Neural crest cell (in vitro differentiated cells): ENCODE data around the gene TOMM70. TPM values are rescaled to one million over a fixed set of nuclear protein-coding genes. Genes with fewer than 3 reads are reported as not detected.

Experiments used
- DNase-seq: peaks from one replicate; pipeline ENCODE4 v3.0.0; 2021; ENCODE audit warnings: low read depth, mixed read lengths, low spot score
- H3K27ac Mint-ChIP-seq: one replicate; pipeline ENCODE4 v1.8.0; 2021; ENCODE audit warnings: mild to moderate bottlenecking, mixed read lengths; ENCODE audit not compliant: unreplicated experiment
- H3K27me3 Mint-ChIP-seq: 2 replicates; pipeline ENCODE4 v1.8.0; 2021; ENCODE audit warnings: low read depth, mild to moderate bottlenecking, mixed read lengths
- H3K36me3 Mint-ChIP-seq: 2 replicates; pipeline ENCODE4 v1.8.0; 2021; ENCODE audit warnings: low read depth, mild to moderate bottlenecking, mixed read lengths
- H3K4me1 Mint-ChIP-seq: 2 replicates; pipeline ENCODE4 v1.8.0; 2021; ENCODE audit warnings: mixed read lengths
- H3K4me3 Mint-ChIP-seq: one replicate; pipeline ENCODE4 v1.8.0; 2021; ENCODE audit warnings: mild to moderate bottlenecking, mixed read lengths
- H3K9me3 Mint-ChIP-seq: 2 replicates; pipeline ENCODE4 v1.8.0; 2021; ENCODE audit warnings: mixed read lengths
- total RNA-seq: library from RNA; stranded (reverse); gene quantifications from 2 replicates; pipeline ENCODE4 v1.2.1, GENCODE V29; 2021
- TF ChIP-seq, protein P1 (sequence below): fragments of 200-600 bp; sonication (generic); conservative IDR thresholded peaks from 2 replicates; pipeline ENCODE4 v1.5.0; 2021; ENCODE audit warnings: antibody characterized with exemption, mild to moderate bottlenecking

Gene TOMM70
- total RNA-seq, 1 donor from 2014 or later: 46.1 TPM

DNA sequence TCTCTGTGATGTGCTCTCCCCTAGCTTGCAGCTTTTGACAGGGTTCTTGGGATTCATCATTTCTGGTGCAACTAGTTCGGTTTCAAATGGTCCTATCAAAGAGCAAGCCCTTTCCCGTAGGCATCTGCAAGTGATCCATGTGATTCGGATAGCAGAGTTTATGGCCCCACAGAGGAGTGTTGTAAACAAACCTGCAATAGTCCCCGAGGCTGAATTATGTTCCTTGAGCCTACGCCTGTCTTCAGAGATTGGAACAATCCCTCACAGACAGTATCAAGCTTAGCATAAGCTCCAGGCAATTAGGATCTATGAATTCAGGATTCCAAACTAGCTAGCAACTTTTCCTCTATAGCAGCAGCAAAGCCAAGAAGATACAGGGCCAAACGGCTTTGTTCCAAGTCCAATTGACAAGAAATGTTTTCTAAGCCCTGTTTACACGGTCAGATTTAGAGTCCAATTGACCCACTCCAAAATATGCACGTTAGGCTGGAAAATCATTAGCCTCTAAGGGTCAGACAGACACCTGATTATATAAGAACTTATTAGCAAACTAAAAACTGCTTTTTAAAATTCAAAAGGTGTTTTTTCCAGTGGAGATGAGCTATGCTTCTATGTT lies 25.3 kb upstream of the TOMM70 start:
- Mint-ChIP-seq H3K4me1 (peaks cover 5% of the 10 kb centered on the region), H3K4me3 (no peak overlapping the region), H3K36me3 (no peaks in the 10 kb centered on the region), H3K27me3 (no peaks in the 10 kb centered on the region), H3K27ac (no peak overlapping the region), H3K9me3 (no peaks in the 10 kb centered on the region)
- no peak for DNase-seq
- TF ChIP-seq, protein P1, sequence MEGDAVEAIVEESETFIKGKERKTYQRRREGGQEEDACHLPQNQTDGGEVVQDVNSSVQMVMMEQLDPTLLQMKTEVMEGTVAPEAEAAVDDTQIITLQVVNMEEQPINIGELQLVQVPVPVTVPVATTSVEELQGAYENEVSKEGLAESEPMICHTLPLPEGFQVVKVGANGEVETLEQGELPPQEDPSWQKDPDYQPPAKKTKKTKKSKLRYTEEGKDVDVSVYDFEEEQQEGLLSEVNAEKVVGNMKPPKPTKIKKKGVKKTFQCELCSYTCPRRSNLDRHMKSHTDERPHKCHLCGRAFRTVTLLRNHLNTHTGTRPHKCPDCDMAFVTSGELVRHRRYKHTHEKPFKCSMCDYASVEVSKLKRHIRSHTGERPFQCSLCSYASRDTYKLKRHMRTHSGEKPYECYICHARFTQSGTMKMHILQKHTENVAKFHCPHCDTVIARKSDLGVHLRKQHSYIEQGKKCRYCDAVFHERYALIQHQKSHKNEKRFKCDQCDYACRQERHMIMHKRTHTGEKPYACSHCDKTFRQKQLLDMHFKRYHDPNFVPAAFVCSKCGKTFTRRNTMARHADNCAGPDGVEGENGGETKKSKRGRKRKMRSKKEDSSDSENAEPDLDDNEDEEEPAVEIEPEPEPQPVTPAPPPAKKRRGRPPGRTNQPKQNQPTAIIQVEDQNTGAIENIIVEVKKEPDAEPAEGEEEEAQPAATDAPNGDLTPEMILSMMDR: no peak

DNA sequence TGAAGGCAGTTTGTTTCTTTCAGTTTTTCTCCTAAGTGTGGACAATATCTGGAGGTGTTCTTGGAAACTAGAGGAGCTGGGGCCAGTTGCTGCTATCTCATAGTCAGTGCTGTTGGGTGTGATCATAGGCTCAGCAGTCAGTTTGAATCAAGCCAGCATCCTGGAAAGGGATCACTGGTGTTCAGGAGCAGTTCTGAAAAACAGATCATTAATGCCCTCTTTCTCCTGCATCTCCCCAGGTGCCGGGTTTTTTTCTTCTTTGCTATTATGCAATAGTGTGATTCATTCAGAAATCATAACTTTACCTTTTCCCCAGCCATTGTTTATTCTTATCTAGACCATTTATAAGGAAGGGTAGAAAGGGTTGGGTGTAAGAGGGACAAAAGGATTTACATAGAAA lies 24.4 kb upstream of the TOMM70 start:
- H3K9me3 Mint-ChIP-seq: no peaks in the 10 kb centered on the region
- TF ChIP-seq, protein P1: no peak
- no peak overlapping the region for H3K4me3 Mint-ChIP-seq
- H3K4me1 Mint-ChIP-seq: peaks cover 5% of the 10 kb centered on the region
- no peak for DNase-seq
- H3K27me3 Mint-ChIP-seq: no peaks in the 10 kb centered on the region
- H3K36me3 Mint-ChIP-seq: no peaks in the 10 kb centered on the region
- H3K27ac Mint-ChIP-seq: no peak overlapping the region

DNA sequence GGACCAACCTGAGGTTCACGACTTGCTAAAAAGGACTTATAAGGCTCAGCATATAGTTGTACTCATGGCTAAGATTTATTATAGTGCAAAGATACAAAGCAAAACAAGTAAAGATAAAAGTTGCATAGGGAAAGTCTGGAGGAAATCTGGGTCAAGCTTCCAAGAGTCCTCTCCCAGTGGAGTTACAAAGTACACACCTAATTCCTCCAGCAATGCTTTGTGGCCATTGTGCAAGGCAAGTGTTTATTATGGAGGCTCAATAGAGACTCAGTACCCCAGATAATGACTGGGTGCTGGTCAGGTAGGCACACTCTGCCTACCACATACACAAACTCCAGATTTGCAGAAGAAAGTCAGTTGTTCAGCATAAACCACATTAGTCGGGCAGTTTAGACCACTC lies 23.4 kb upstream of the TOMM70 start:
- no peaks in the 10 kb centered on the region for H3K27me3 Mint-ChIP-seq
- no peaks in the 10 kb centered on the region for H3K36me3 Mint-ChIP-seq
- DNase-seq: no peak
- no peaks in the 10 kb centered on the region for H3K9me3 Mint-ChIP-seq
- peaks cover under 1% of the 10 kb centered on the region for H3K4me1 Mint-ChIP-seq
- TF ChIP-seq, protein P1: no peak
- H3K4me3 Mint-ChIP-seq: no peak overlapping the region
- H3K27ac Mint-ChIP-seq: no peak overlapping the region

DNA sequence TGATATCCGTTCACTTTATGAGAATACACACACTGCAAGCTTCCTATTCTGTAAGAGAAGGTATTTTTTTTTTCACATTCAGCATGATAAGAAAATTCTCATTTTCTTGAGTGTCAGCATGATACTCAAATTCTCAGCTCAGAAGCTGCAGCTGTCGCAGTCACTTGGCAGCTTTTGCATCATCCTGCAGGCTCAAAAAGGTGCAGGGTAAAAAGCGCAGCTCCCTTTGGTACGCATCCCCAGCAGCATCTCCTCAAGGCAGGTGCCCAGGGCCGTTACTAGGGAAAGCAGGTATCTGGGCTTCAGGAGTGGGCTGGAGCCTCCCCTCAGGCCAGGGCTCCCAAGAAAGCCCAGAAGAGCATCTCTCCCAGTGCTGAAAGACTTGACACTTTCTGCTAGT lies 22.7 kb upstream of the TOMM70 start:
- no peaks in the 10 kb centered on the region for H3K9me3 Mint-ChIP-seq
- H3K4me1 Mint-ChIP-seq: peaks cover 2% of the 10 kb centered on the region
- TF ChIP-seq, protein P1: no peak
- DNase-seq: no peak
- H3K27ac Mint-ChIP-seq: no peak overlapping the region
- H3K36me3 Mint-ChIP-seq: peaks cover 3% of the 10 kb centered on the region
- no peaks in the 10 kb centered on the region for H3K27me3 Mint-ChIP-seq
- no peak overlapping the region for H3K4me3 Mint-ChIP-seq

DNA sequence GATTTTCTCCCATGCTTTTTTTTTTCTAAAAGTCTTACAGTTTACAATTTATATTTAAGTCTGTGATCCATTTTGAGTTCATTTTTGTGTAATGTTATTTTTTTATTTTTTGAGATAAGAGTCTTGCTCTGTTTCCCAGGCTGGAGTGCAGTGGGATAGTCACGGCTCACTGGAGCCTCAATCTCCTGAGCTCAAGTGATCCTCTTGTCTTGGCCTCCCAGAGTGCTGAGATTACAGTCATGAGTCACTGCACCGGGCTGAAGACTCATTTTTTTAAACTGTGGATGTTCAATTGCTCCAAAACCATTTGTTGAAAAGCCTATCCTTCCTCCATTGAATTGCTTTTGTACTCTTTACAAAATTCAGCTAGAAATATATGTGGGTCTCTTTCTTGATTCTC lies 20.0 kb upstream of the TOMM70 start:
- TF ChIP-seq, protein P1: no peak
- H3K4me1 Mint-ChIP-seq: peaks cover 5% of the 10 kb centered on the region
- no peak overlapping the region for H3K4me3 Mint-ChIP-seq
- H3K27me3 Mint-ChIP-seq: no peaks in the 10 kb centered on the region
- no peak overlapping the region for H3K27ac Mint-ChIP-seq
- peaks cover 4% of the 10 kb centered on the region for H3K36me3 Mint-ChIP-seq
- no peaks in the 10 kb centered on the region for H3K9me3 Mint-ChIP-seq
- no peak for DNase-seq
